Neural cell (in vitro differentiated cells): ENCODE data around the gene ITGA11. TPM values are rescaled to one million over a fixed set of nuclear protein-coding genes. Genes with fewer than 3 reads are reported as not detected.

Experiments
- H2AFZ ChIP-seq: fragments of 200-600, 300-800 bp; sonication (generic), shearing (Covaris generic); 2 replicates; pipeline ENCODE4 v1.6.0; 2014; ENCODE audit warnings: low read depth, mild to moderate bottlenecking, antibody characterized with exemption, low read length, moderate library complexity
- H3F3A ChIP-seq: fragments of 200-600 bp; shearing (Covaris generic); 2 replicates; pipeline ENCODE4 v1.6.1; 2016; ENCODE audit warnings: mild to moderate bottlenecking, moderate library complexity, mixed read lengths, antibody characterized with exemption, low read length; ENCODE audit not compliant: insufficient read depth, poor library complexity, severe bottlenecking
- H3K27ac ChIP-seq: fragments of 200-600, 300-800 bp; sonication (generic), shearing (Covaris generic); 2 replicates; pipeline ENCODE4 v1.5.1; 2014; ENCODE audit warnings: mild to moderate bottlenecking, low read length, moderate library complexity
- H3K27me3 ChIP-seq: fragments of 300-800, 200-600 bp; sonication (generic), shearing (Covaris generic); 2 replicates; pipeline ENCODE4 v1.6.0; 2014; ENCODE audit warnings: mild to moderate bottlenecking, low read depth, low read length, moderate library complexity; ENCODE audit not compliant: insufficient read depth
- H3K36me3 ChIP-seq: fragments of 300-800, 200-600 bp; sonication (generic), shearing (Covaris generic); 2 replicates; pipeline ENCODE4 v1.5.1; 2014; ENCODE audit warnings: mild to moderate bottlenecking, antibody characterized with exemption, low read length, moderate library complexity; ENCODE audit not compliant: insufficient read depth
- H3K4me2 ChIP-seq: fragments of 300-800, 200-600 bp; sonication (generic), shearing (Covaris generic); 2 replicates; pipeline ENCODE4 v1.6.0; 2014; ENCODE audit warnings: mild to moderate bottlenecking, low read length
- H3K4me3 ChIP-seq: fragments of 300-800, 200-600 bp; sonication (generic), shearing (Covaris generic); 2 replicates; pipeline ENCODE4 v1.5.1; 2014; ENCODE audit warnings: mild to moderate bottlenecking, low read length, moderate library complexity
- H3K79me2 ChIP-seq: fragments of 200-600 bp; shearing (Covaris generic); replicated peaks from 2 replicates; pipeline ENCODE4 v1.6.0; 2014; ENCODE audit warnings: mild to moderate bottlenecking, low read length, moderate library complexity; ENCODE audit not compliant: insufficient read depth
- H3K9ac ChIP-seq: fragments of 300-800, 200-600 bp; sonication (generic), shearing (Covaris generic); 2 replicates; pipeline ENCODE4 v1.6.1; 2016; ENCODE audit warnings: mild to moderate bottlenecking, low read length, mixed read lengths
- H3K9me2 ChIP-seq: fragments of 200-600 bp; shearing (Covaris generic); 2 replicates; pipeline ENCODE4 v1.6.1; 2016; ENCODE audit warnings: mild to moderate bottlenecking, low read length, mixed read lengths; ENCODE audit not compliant: insufficient read depth
- H3K9me3 ChIP-seq: fragments of 200-600, 300-800 bp; sonication (generic), shearing (Covaris generic); 2 replicates; pipeline ENCODE4 v1.6.1; 2016; ENCODE audit warnings: mild to moderate bottlenecking, mixed run types, low read length, moderate library complexity, mixed read lengths
- H4K20me1 ChIP-seq: fragments of 200-600 bp; shearing (Covaris generic); 2 replicates; pipeline ENCODE4 v1.6.1; 2016; ENCODE audit warnings: mild to moderate bottlenecking, mixed run types; ENCODE audit not compliant: insufficient read depth
- EP300 ChIP-seq: fragments of 450-650 bp; conservative IDR thresholded peaks from 2 replicates; pipeline ENCODE4 v1.6.1; 2014; ENCODE audit warnings: antibody characterized with exemption, mild to moderate bottlenecking, moderate library complexity; ENCODE audit not compliant: poor library complexity, severe bottlenecking
- EZH2 ChIP-seq: fragments of 200-600, 300-800 bp; shearing (Covaris generic), sonication (generic); IDR thresholded peaks from 2 replicates; pipeline ENCODE4 v1.6.1; 2014; ENCODE audit warnings: antibody characterized with exemption, low read length, borderline replicate concordance, mild to moderate bottlenecking; ENCODE audit not compliant: insufficient read depth, poor library complexity, severe bottlenecking
- MXI1 ChIP-seq: fragments of 450-650 bp; conservative IDR thresholded peaks from 2 replicates; pipeline ENCODE4 v1.6.1; 2014; ENCODE audit warnings: antibody characterized with exemption, mild to moderate bottlenecking; ENCODE audit not compliant: poor library complexity, severe bottlenecking
- POLR2AphosphoS5 ChIP-seq: IDR thresholded peaks from 2 replicates; pipeline ENCODE4 v1.6.1; 2012
- RAD21 ChIP-seq: fragments of 450-650 bp; conservative IDR thresholded peaks from 2 replicates; pipeline ENCODE4 v1.6.1; 2014; ENCODE audit warnings: antibody characterized with exemption, mild to moderate bottlenecking, moderate library complexity
- SMC3 ChIP-seq: fragments of 450-650 bp; conservative IDR thresholded peaks from 2 replicates; pipeline ENCODE4 v1.6.1; 2014; ENCODE audit warnings: antibody characterized with exemption, mild to moderate bottlenecking, moderate library complexity; ENCODE audit not compliant: poor library complexity
- TAF1 ChIP-seq: IDR thresholded peaks from 2 replicates; pipeline ENCODE4 v1.6.1; 2012; ENCODE audit warnings: low read depth
- polyA plus RNA-seq: library from polyadenylated mRNA; depleted of rRNA; stranded (reverse); fragments of >200 nt; gene quantifications from 2 replicates; pipeline ENCODE4 v1.2.3, GENCODE V29; 2014
- TF ChIP-seq, protein P1 (sequence below): IDR thresholded peaks from 2 replicates; pipeline ENCODE4 v1.6.1; 2012; ENCODE audit warnings: borderline replicate concordance
- TF ChIP-seq, protein P2 (sequence below): fragments of 450-650 bp; IDR thresholded peaks from 2 replicates; pipeline ENCODE4 v1.5.1; 2014; ENCODE audit warnings: antibody characterized with exemption, mild to moderate bottlenecking, moderate library complexity; ENCODE audit not compliant: poor library complexity, severe bottlenecking

Gene ITGA11
- polyA plus RNA-seq, 1 donor from 2014 or later, result not detected

DNA sequence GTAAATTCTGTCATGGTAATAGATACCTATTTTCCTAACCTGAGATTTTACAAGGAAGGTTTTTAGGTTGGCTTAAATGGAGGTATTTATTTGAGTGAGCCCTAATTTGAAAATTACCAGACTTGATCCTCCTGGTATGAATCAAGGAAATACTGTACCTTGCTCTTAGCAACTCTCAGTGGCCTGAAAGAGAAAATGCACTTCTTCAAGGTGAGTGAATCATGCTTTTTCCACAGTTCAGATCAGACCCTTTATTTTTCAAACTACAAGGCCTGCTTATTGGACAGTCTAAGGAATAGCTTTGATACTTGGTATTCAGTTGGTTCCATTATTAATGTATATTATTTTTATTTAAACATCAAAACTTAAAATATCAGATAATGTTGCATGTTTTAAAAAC is 139.0 kb downstream of the ITGA11 start:
- no peaks in the 10 kb centered on the region for H3K9me2 ChIP-seq
- H3K36me3 ChIP-seq, result peaks cover 19% of the 10 kb centered on the region
- peaks cover 41% of the 10 kb centered on the region for H3K79me2 ChIP-seq
- H3K9me3 ChIP-seq, result no peaks in the 10 kb centered on the region
- H4K20me1 ChIP-seq, result no peaks in the 10 kb centered on the region
- no peak overlapping the region for H3K27ac ChIP-seq
- H3K4me2 ChIP-seq, result no peak overlapping the region
- H3K4me3 ChIP-seq, result no peak overlapping the region
- H3F3A ChIP-seq, result no peaks in the 10 kb centered on the region
- H3K9ac ChIP-seq, result no peak overlapping the region
- no peaks in the 10 kb centered on the region for H3K27me3 ChIP-seq
- no peak for TF ChIP-seq TAF1
- TF ChIP-seq, protein P1, sequence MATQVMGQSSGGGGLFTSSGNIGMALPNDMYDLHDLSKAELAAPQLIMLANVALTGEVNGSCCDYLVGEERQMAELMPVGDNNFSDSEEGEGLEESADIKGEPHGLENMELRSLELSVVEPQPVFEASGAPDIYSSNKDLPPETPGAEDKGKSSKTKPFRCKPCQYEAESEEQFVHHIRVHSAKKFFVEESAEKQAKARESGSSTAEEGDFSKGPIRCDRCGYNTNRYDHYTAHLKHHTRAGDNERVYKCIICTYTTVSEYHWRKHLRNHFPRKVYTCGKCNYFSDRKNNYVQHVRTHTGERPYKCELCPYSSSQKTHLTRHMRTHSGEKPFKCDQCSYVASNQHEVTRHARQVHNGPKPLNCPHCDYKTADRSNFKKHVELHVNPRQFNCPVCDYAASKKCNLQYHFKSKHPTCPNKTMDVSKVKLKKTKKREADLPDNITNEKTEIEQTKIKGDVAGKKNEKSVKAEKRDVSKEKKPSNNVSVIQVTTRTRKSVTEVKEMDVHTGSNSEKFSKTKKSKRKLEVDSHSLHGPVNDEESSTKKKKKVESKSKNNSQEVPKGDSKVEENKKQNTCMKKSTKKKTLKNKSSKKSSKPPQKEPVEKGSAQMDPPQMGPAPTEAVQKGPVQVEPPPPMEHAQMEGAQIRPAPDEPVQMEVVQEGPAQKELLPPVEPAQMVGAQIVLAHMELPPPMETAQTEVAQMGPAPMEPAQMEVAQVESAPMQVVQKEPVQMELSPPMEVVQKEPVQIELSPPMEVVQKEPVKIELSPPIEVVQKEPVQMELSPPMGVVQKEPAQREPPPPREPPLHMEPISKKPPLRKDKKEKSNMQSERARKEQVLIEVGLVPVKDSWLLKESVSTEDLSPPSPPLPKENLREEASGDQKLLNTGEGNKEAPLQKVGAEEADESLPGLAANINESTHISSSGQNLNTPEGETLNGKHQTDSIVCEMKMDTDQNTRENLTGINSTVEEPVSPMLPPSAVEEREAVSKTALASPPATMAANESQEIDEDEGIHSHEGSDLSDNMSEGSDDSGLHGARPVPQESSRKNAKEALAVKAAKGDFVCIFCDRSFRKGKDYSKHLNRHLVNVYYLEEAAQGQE, result no peak
- TF ChIP-seq MXI1, result no peak
- TF ChIP-seq POLR2AphosphoS5, result no peak
- no peak for TF ChIP-seq EP300
- TF ChIP-seq, protein P2, sequence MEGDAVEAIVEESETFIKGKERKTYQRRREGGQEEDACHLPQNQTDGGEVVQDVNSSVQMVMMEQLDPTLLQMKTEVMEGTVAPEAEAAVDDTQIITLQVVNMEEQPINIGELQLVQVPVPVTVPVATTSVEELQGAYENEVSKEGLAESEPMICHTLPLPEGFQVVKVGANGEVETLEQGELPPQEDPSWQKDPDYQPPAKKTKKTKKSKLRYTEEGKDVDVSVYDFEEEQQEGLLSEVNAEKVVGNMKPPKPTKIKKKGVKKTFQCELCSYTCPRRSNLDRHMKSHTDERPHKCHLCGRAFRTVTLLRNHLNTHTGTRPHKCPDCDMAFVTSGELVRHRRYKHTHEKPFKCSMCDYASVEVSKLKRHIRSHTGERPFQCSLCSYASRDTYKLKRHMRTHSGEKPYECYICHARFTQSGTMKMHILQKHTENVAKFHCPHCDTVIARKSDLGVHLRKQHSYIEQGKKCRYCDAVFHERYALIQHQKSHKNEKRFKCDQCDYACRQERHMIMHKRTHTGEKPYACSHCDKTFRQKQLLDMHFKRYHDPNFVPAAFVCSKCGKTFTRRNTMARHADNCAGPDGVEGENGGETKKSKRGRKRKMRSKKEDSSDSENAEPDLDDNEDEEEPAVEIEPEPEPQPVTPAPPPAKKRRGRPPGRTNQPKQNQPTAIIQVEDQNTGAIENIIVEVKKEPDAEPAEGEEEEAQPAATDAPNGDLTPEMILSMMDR, result no peak
- TF ChIP-seq RAD21, result no peak
- no peak for TF ChIP-seq EZH2
- H2AFZ ChIP-seq, result no peak overlapping the region

DNA sequence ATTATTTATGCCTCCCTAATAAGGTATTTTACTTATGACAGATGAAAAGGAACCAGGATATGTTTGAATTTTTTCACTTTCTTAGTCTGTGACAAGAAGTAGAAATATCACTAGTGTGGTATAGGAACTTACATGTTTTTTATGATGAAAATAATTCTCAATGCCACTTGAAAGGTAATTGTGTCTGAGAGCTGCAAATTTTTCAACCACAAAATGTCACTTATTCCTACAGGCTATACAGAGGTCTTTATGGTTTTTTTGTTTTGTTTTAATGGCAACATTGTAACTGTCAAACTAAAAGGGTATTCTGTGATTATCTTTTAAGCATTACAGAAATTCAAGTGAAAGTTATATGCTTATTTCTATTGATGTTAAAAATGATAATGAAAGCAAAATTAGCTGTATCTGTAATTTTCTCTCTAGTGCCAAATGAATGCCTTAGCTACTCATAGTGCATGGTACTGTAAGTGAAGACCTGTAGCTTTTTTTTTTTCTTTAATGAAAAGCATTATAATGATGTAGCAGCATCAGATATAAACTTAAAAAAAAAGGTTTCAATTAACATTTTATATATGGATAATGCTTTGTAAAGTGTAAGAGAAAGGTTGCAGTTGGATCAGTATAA is 139.7 kb downstream of the ITGA11 start:
- Histone ChIP-seq H2AFZ (no peak overlapping the region), H3K9me3 (no peaks in the 10 kb centered on the region), H3K36me3 (peaks cover 19% of the 10 kb centered on the region), H3K9ac (no peak overlapping the region), H3K9me2 (no peaks in the 10 kb centered on the region), H3K27ac (no peak overlapping the region), H4K20me1 (no peaks in the 10 kb centered on the region), H3K79me2 (peaks cover 47% of the 10 kb centered on the region), H3K27me3 (no peaks in the 10 kb centered on the region), H3K4me3 (no peak overlapping the region), H3K4me2 (no peak overlapping the region), H3F3A (no peaks in the 10 kb centered on the region)
- TF ChIP-seq EZH2, result no peak
- no peak for TF ChIP-seq SMC3
- TF ChIP-seq RAD21, result no peak
- TF ChIP-seq POLR2AphosphoS5, result no peak
- TF ChIP-seq MXI1, result no peak
- TF ChIP-seq EP300, result no peak
- TF ChIP-seq TAF1, result no peak
- TF ChIP-seq, protein P2, result no peak
